ENCODE data around the gene ACOXL.

Gene ACOXL

DNA sequence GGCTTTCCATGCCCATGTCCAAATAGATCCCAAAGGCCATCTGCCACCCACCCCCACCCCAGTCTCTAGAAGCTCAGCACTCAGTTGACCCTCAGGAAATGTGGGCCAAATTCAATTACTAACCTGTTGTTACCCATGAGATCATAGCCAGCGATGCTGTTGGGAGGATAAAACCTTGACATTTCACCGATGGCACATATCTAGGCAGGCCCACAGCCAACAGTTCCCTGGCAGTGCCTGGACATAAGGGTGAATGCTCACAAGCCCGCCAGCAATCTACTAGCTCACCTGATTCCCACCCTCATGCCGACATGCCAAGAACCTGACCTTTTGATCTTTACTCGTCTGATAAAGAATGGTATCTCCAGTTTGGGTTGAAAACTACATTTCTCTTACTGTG lies 11.8 kb upstream of the ACOXL start:
- DNase-seq, result no peak

- no peak for DNase-seq
These were observed 7.6 kb upstream of the ACOXL start for GRCh38 chr2:110724820-110725219.

DNA sequence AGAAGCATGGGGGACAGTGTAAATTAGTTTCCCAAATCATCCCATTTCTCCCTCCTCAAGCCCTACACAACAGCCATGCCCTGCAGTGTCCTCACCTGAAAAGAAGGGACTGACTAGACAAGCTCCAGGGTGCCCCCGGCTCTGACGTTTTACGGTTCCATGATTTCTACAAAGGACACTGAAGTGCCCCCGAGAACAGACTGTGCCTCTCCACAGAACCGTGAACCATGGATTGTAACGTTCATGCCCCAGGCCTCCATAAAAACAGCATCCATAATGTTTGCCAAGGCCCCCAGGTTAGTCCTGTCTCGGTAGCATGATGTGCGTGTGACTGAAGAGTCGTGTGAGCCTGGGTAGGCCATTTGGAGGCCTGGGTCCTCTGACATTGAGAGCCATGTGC lies 7.0 kb upstream of the ACOXL start:
- no peak for DNase-seq

GRCh38 chr2:110725859-110726258 lies 6.5 kb upstream of the ACOXL start:
- DNase-seq, result no peak

DNA sequence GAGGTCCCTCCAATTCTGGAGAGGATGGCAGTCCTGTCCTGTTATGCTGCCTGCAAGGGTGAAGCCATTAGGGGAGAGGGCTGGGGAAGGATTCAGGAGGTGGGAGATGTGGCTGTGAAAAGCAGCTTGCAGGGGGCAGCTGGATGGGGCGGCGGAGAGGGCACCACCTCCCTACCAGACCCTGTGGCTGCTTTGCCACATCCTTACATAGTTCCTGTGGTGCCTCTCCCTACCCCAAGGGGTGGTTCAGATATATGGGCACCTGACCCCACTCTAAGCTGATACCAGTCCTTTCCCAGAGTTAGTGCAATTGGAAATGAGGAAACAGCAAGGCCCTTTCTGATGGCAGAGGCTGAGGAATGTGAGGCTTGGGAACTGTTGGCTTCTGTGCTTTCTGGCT lies 6.1 kb upstream of the ACOXL start:
- no peak for DNase-seq

DNA sequence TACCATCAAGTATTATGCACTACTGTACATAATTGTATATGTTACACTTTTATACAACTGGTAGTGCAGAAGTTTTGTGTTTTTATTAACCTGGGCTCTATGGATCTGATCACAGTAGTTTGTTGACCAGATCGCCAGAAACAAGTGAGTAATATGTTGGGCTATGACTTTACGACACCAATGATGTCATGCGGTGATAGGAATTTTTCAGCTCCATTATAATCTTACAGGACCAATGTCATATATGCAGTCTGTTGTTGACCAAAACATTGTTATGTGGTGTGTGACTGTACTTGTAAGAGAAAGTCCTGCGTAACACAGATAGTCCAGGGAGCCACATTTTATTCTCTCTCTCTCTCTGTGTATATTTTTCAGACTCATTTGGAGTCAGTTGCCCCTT lies 4.5 kb upstream of the ACOXL start:
- no peak for DNase-seq

DNA sequence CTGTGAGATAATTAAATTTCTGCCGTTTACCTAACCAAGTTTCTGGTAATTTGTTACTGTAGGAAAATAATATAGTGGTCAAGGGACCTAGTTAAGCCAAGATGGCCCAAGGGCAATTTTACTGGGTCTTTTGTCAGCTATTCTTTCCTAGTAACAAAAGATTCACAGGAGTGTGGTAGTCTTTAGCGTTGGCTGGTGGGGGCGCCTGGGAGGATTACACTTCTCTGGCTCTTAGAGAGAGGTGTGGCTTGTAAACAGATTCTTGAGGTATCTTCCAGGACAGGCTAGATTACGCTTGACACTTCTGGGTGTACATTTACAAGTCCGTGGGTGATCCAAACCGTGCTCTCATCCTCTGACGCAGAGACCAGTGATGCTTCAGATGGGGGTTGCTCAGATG lies 3.3 kb upstream of the ACOXL start:
- DNase-seq, result no peak

GRCh38 chr2:110731064-110731463 lies 1.3 kb upstream of the ACOXL start:
- DNase-seq, result no peak

GRCh38 chr2:110735366-110735765 lies 3.0 kb downstream of the ACOXL start:
- DNase-seq, result no peak

GRCh38 chr2:110737783-110738182 lies 5.4 kb downstream of the ACOXL start:
- no peak for DNase-seq

GRCh38 chr2:110740747-110741349 lies 8.5 kb downstream of the ACOXL start:
- DNase-seq, result no peak

DNA sequence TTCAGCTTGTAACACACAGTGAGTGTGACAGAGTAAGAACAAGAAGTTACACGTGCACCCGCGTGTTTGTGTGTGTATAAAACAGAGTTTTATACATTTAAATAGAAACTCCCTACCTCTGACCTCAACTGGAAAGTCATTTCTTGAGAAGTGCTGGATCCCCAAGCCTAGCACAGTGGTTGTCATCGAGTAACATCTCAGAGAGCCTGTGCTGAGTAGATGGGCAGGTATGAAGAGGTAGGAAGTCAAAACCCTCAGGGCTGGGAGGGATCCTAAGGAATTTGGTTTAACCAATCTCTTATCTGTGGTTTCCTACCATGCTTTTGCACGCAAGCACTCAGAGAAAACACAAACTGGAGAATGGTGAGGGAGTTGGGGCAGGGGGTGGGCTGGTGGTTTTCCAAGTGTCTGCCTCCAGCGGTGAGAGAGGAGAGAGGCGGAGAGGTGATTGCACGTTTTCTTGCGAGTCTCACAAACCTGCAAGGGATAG lies 9.2 kb downstream of the ACOXL start:
- no peak for DNase-seq

DNA sequence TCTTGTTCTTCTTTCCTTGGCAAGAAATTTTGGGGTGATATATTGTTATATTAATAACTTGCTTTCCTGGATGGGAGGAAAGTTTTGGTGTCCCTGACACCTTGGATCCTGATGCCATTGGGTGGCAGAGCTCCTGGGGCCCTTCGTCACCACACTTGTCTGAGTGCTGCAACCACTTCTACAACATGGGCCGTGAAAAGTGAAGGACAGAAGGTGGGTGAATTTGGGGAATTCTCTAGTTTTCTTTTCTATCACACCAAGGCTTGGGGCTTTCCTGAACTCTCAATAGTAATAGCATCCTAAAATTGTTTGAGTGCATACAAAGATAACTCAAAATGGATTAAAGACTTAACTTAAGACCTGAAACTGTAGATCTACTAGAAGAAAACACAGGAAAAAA lies 10.0 kb downstream of the ACOXL start:
- no peak for DNase-seq

DNA sequence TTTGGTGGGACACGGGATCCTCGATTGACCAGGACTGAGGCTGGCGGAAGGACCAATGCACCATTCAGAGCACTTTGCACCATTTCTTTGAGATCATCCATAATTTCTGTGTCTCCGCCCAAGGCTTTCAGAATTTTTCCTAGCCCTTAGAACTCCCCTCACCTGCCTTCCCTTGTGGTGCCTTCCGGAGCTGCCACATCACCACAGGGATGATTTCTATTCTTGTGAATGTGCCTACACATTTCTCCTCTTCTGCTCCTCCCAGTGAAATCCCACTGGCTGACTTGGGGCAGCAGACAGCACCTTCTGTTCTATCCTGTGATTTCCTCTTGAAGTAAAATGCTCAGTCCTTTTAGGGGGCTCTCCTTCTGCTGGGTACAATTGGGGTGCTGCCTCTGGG lies 11.2 kb downstream of the ACOXL start:
- DNase-seq, result no peak

GRCh38 chr2:110744429-110744828 lies 12.1 kb downstream of the ACOXL start:
- DNase-seq, result no peak

DNA sequence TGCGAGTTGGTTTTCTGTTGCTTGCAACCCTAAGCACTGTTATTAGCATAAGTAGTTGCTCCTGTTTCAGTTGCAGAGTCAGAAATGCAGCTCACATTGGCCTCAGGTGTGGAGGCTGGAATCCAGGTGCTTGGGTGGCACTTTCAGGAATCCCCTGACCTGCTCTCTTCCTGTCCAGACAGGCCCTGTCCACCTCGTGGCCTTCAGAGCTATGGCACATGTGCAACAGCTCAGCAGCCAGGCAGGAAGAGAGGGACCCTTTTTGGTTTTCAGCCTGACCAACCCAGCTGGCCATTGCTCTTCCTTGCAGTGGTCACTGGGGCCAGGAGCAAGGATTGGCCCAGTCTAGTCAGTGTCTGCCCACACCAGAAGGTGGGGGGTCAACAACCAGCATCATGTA lies 12.7 kb downstream of the ACOXL start:
- DNase-seq, result no peak

- no peak for DNase-seq
These were observed 14.5 kb downstream of the ACOXL start for GRCh38 chr2:110746586-110747521.

DNA sequence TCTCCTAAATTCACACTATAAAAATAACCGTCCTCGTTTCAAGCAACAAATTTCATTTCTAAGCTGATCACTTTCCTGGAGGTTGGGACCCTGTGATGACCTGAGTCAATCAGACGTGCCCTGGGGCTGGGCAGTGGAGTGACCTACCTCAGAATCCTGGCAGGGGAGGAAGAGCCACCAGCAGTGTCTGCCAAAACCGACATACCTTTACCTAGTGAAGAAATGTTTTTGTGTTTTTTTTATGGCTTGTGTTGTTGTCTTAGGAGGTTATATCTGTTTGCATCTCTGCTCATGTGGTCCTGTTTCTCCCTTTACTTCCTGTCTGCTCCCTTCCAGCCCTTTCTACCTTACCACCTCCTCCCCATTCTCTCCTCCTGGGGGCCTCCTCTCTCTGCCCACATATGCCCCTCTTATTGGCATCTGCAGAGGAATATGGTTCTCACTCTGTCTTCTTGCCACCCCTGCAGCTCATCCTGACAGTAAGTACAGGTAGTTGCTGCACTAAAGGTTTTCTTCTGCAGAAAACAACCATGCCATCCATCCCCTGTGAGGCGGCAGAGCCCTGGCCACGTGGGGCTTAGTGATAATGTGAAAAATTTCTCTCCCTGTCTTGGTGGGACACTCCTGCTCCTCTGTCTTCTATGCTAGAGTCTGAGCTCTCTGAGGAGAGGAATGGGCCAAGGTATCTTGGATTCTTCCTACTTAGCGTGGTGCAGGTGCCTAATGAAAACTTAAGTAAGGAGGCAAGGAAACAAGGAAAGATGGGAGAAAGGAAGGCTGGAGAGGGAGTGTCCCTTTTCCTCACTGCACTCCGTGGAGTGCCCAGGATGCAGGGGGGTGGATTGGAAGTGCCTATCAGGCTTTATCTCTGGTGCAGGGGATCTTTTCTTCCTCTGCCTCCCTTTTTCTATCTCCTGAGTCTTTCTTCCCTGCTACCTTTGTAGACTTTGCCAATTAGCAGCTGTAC lies 15.4 kb downstream of the ACOXL start:
- no peak for DNase-seq

DNA sequence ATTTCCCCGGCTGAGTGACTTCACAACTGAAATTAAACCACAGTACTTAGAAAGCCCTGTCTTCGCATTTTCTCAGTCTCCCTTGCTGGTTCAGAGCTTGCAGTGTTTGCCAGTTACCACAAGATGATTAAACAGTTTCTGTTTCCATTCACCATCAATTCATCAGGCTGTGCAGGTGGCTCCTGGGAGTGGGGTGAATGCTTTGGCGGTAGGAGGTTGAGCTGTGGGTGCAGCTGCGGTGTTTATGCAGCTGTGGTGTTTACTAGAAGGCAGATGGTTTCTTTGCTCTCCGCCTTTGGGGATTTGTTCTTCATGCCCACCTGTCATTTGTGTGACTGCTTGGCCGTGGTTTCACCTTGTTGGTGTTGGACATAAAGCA lies 16.1 kb downstream of the ACOXL start:
- no peak for DNase-seq

DNA sequence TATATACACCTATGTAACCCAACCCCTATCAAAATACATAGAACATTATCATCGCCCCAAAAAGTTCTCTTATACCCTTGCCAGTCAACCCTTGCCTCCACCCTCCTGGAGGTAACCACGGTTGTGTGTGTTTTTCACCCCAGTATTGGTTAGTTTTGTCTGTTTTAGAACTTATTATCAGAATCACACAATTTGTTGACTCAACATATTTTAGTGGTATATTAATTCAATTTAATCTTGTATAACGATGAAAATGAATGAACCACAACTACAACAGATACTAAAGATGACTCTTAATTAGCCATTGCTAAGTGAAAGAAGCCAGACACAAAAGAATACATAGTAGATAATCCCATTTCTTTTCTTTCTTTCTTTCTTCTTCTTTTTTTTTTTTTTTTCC lies 19.3 kb downstream of the ACOXL start:
- DNase-seq, result no peak

DNA sequence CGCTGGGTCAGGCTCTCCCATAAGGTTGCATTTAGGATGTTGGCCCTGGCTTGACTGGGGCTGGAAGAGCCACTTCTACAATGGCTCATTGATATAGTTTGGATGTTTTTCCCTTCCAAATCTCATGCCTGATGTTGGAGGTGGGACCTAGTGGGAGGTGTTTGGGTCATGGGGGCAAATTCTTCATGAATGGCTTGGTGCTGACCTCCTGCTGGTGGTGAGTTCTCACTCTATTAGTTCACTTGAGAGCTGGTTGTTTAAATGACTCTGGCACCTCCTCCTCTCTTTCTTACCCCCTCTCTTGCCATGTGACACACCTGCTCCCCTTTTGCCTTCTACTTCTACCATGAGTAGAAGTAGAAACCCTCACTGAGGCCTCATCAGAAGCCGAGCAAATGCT lies 20.5 kb downstream of the ACOXL start:
- DNase-seq, result no peak

DNA sequence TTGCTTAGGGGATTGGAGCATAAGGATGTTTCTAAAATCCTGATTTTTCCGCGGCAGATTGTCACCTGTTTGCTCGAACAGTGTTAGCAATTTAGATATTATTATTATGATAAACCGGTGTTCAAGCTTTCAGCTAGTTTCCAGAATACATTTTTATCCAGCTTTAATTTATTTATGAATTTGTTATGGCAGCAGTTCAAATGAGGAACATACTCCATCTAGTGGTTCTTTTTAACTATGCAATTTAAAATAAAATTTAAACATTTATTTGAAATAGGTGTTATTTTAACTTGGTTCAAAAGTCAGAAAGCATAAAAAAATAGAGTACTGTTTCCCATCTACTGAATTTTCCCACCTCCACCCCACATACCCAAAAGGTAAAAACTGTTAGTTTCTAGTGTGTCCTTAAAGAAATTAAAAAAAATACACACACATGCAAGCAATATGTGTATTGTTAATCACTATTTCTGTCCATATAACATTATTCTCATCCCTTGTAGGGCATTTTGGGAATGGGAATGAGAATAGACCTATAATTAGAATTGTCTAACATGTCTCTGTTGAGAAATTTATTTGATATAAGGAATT lies 23.2 kb downstream of the ACOXL start:
- DNase-seq, result no peak

DNA sequence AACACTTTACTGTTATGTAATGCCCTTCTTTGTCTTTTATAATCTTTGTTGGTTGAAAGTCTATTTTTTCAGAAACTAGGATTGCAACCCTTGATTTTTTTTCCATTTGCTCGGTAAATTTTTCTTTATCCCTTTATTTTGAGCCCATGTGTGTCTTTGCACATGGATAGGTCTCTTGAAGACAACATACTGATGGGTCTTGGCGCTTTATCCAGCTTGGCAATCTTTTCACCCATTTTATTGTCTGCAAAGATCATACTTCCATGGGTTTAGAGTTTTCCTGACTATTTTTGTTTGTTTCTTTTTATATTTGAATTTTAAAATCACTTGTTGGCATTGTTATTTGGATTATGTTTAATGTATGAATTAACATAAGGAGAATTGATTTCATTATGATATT lies 27.0 kb downstream of the ACOXL start:
- no peak for DNase-seq

Data from DMS 273 treated with DMSO at 0.1 percent for 48 hours (cell line).